GM12878 (cell line): ENCODE measurements around the gene PPP1R12A. TPM values are rescaled to one million over a fixed set of nuclear protein-coding genes. Genes with fewer than 3 reads are reported as not detected.

Source experiments
- ATAC-seq: fragments of 200-7000 bp; cut with Tn5 transposase; 3 replicates; pipeline ENCODE4 v1.9.1; 2020; ENCODE audit warnings: mild to moderate bottlenecking, moderate library complexity
- BruUV-seq: library from RNA; stranded (reverse); fragments of 400-500 nt; replicated peaks from 2 replicates; lab custom pipeline; 2021; lab: Mats Ljungman, UMichigan
- CTCF ChIA-PET: fragments of 300-600 bp; sonication (Branson Sonifier 250); formaldehyde crosslinking; extraction: SDS; loops from one replicate; lab custom pipeline; 2021; ENCODE audit warnings: inconsistent platforms; lab: Yijun Ruan, JAX
- POLR2A ChIA-PET: fragments of 350-600 bp; formaldehyde crosslinking; extraction: SDS; loops from one replicate; lab custom pipeline; 2021; ENCODE audit warnings: inconsistent platforms; lab: Charles Lee
- RAD21 ChIA-PET: fragments of 300-600 bp; sonication (Branson Sonifier 250); formaldehyde crosslinking; loops from one replicate; lab custom pipeline; 2023; ENCODE audit warnings: antibody characterized with exemption; ENCODE audit not compliant: unreplicated experiment; lab: Charles Lee
- SMC1A ChIA-PET: fragments of 300-600 bp; sonication (Branson Sonifier 250); formaldehyde crosslinking; loops from one replicate; lab custom pipeline; 2023; ENCODE audit not compliant: unreplicated experiment, uncharacterized antibody; lab: Charles Lee
- DNase-seq: peaks from one replicate; pipeline ENCODE4 v3.0.0-alpha.2; 2011; ENCODE audit warnings: low read depth, low spot score
- FAIRE-seq: peaks from 3 replicates; lab custom pipeline; 2011; peaks lifted over from hg19 to GRCh38; lab: Jason Lieb, UNC
- H2AFZ ChIP-seq: 2 replicates; pipeline ENCODE4 v1.6.0; 2011; ENCODE audit warnings: low read depth, low read length, control low read depth; ENCODE audit not compliant: control insufficient read depth
- H3K27ac ChIP-seq: 2 replicates; pipeline ENCODE4 v1.5.1; 2011; ENCODE audit warnings: control low read depth; ENCODE audit not compliant: control insufficient read depth, insufficient read depth
- H3K27me3 ChIP-seq, 2 experiments: replicated peaks in 1 of 2; 2 replicates each; pipeline versions ENCODE4 v1.6.0 to v1.6.1; 2011; ENCODE audit warnings: low read length in 1 of 2; ENCODE audit not compliant: control insufficient read depth in 2 of 2, insufficient read depth in 2 of 2
- H3K36me3 ChIP-seq, 2 experiments: 2 replicates each; pipeline ENCODE4 v1.5.1; 2011; ENCODE audit warnings: low read length in 1 of 2; ENCODE audit not compliant: control insufficient read depth in 2 of 2, insufficient read depth in 2 of 2
- H3K4me1 ChIP-seq: 2 replicates; pipeline ENCODE4 v1.6.1; 2011; ENCODE audit warnings: mild to moderate bottlenecking, low read length, moderate library complexity, mixed read lengths; ENCODE audit not compliant: control insufficient read depth, insufficient read depth
- H3K4me2 ChIP-seq: 2 replicates; pipeline ENCODE4 v1.6.0; 2011; ENCODE audit warnings: control low read depth; ENCODE audit not compliant: control insufficient read depth, insufficient read depth
- H3K4me3 ChIP-seq: fragments of 200-600 bp; sonication (generic); 2 replicates; pipeline ENCODE4 v1.5.1; 2016
- H3K79me2 ChIP-seq: 2 replicates; pipeline ENCODE4 v1.6.0; 2011; ENCODE audit warnings: low read length; ENCODE audit not compliant: control insufficient read depth, insufficient read depth
- H3K9ac ChIP-seq: 2 replicates; pipeline ENCODE4 v1.8.0; 2011; ENCODE audit warnings: low read length, control low read depth, mixed read lengths; ENCODE audit not compliant: control insufficient read depth, insufficient read depth
- H3K9me3 ChIP-seq: replicated peaks from 3 replicates; pipeline ENCODE4 v1.5.1; 2011; ENCODE audit warnings: mild to moderate bottlenecking, low read length; ENCODE audit not compliant: control insufficient read depth, insufficient read depth
- H4K20me1 ChIP-seq: 2 replicates; pipeline ENCODE4 v1.6.0; 2011; ENCODE audit not compliant: control insufficient read depth, insufficient read depth
- ESRRA ChIP-seq: IDR thresholded peaks from 2 replicates; pipeline ENCODE4 v1.6.1; 2012; ENCODE audit warnings: mild to moderate bottlenecking, low read length, improper control_type of control experiment
- JUNB ChIP-seq: IDR thresholded peaks from 2 replicates; pipeline ENCODE4 v1.6.1; 2016; ENCODE audit warnings: antibody characterized with exemption, mild to moderate bottlenecking
- NFYB ChIP-seq: IDR thresholded peaks from 2 replicates; pipeline ENCODE4 v1.6.1; 2011; ENCODE audit warnings: low read depth, mild to moderate bottlenecking, low read length, improper control_type of control experiment, moderate library complexity; ENCODE audit not compliant: insufficient read depth
- STAT3 ChIP-seq: IDR thresholded peaks from 2 replicates; pipeline ENCODE4 v1.6.1; 2011; ENCODE audit warnings: low read depth, low read length, improper control_type of control experiment
- ZNF384 ChIP-seq: IDR thresholded peaks from 2 replicates; pipeline ENCODE4 v1.6.1; 2012; ENCODE audit warnings: low read depth, mild to moderate bottlenecking, low read length, improper control_type of control experiment, borderline replicate concordance
- WGBS: methylation state at CpG from one replicate; pipeline ENCODE4 v1.1.6; 2016; ENCODE audit warnings: low lambda C conversion rate; ENCODE audit not compliant: insufficient replicate concordance, insufficient coverage; ENCODE audit errors: missing lambda C conversion rate; 5-methylcytosine and 5-hydroxymethylcytosine counted together
- in situ Hi-C: fragments of 300-500 bp; cut with MboI; formaldehyde crosslinking; loops from 9 replicates; pipeline ENCODE4 v1.14.3; 2018; ENCODE audit warnings: mixed read lengths
- intact Hi-C: fragments of 100-400 bp; cut with micrococcal nuclease; formaldehyde crosslinking; loops from one replicate; pipeline ENCODE4 v1.14.2; 2022; ENCODE audit not compliant: unreplicated experiment
- polyA plus RNA-seq, 11 experiments: library from polyadenylated mRNA; depleted of rRNA in 4 of 11; unstranded in 6 of 11; stranded (reverse) in 5 of 11; fragments of >200 nt; fragmentation: Nextera tagmentation in 4 of 11; fragmentation: Illumina TruSeq in 1 of 11; extraction: Ambion mirVana in 4 of 11; extraction: Trizol in 1 of 11; gene quantifications; 1 replicate in 1 of 11; 2 replicates in 10 of 11; pipeline versions ENCODE4 v1.2.1 to v1.2.3, GENCODE V29; 2011 to 2016; ENCODE audit warnings: inconsistent platforms in 2 of 11, missing spikeins in 2 of 11, low read depth in 1 of 11
- total RNA-seq, 4 experiments: library from RNA; depleted of rRNA in 3 of 4; stranded (reverse); fragments of >200 nt in 3 of 4; fragmentation: Illumina TruSeq in 1 of 4; extraction: Trizol in 1 of 4; gene quantifications; 2 replicates each; pipeline versions ENCODE4 v1.2.1 to v1.2.3, GENCODE V29; 2013 to 2021
- TF ChIP-seq, protein P1 (sequence below): fragments of 450-650 bp; IDR thresholded peaks from 2 replicates; pipeline ENCODE4 v1.6.1; 2017; ENCODE audit warnings: mild to moderate bottlenecking

Gene PPP1R12A
- total and polyA plus RNA-seq, 10 of the 15 experiments (the other 5 are each of a cell fraction or from before 2014, with no cell fraction given): 22.8 to 134 (median 51.4) TPM

DNA sequence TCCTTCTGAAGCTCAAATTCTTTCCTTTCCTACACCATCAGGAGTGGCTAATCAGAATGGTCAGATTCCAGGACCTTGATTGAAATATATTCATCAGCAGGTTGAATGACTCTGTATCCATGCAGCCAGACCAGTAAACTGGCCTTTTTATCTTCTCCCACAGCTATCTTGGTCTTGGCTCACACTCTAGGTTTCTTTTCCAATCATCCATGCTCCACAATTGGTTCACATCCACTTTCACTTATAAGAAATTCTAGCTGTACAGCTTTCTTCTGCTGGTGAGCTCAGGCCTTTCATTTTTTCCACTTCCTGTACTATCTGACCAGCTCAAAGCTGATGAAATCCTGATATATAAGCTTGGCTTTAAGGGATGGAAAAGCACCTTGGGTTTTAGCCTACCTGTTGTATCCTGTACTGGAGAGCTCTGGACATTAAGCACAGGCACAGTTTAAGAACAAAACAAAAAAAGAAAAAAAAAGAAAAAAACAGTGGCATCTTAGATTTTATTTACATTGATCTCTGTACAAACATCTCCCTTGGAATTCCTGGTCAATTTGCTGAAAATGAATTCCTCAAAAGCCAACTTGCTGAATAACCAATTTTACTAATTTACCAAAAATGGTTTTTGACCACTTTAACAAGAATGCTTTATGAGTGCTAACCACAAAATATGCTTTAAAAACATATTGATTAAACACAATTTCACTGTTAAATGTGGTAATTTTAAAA, 152.6 kb downstream of the PPP1R12A start (continued):
- TF ChIP-seq ZNF384 (no peak), JUNB (no peak)

DNA sequence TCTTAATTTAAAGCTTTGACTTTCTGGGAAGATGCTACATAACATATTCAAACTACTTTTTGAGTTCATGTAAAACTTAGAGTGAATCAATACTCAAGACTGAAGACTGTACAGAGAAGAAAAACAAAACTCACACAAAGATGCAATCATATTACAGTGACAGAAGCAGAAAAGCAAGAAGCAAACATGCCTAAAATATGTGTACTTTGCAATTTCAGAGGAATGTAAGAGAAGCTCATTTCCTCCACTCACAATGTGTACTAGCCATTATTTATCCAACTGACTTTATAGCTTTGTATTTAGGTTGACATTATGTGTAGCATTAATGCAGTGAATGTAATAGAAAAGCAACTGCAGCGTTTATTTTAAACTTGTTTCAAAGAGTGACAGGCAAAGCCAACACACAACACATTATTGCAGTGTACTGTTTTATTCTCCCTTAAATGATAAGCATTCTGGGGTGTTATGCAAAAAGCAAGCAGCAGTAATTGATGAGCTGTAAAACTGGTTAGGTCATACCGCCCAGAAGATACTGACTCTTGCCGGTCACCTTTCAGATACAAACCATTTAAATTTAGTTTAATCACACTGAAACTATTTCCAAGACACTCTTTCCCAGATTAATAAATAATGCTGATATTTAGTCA, 156.0 kb downstream of the PPP1R12A start:
- TF ChIP-seq STAT3: no peak
- TF ChIP-seq ESRRA: no peak
- no peak for TF ChIP-seq NFYB
- TF ChIP-seq, protein P1, sequence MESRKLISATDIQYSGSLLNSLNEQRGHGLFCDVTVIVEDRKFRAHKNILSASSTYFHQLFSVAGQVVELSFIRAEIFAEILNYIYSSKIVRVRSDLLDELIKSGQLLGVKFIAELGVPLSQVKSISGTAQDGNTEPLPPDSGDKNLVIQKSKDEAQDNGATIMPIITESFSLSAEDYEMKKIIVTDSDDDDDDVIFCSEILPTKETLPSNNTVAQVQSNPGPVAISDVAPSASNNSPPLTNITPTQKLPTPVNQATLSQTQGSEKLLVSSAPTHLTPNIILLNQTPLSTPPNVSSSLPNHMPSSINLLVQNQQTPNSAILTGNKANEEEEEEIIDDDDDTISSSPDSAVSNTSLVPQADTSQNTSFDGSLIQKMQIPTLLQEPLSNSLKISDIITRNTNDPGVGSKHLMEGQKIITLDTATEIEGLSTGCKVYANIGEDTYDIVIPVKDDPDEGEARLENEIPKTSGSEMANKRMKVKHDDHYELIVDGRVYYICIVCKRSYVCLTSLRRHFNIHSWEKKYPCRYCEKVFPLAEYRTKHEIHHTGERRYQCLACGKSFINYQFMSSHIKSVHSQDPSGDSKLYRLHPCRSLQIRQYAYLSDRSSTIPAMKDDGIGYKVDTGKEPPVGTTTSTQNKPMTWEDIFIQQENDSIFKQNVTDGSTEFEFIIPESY: no peak
- TF ChIP-seq, all 136 proteins: peak for 0
- ATAC-seq (no peak), FAIRE-seq (no peak), DNase-seq (no peak)
- BruUV-seq: no TSS peak
- ChIA-PET SMC1A (interaction anchor here (0.9 to 1.3 kb wide), 5 partner anchors 8 to 28 kb away, joined by 3 to 7 read pairs (median 3); no protein-coding TSS in a partner anchor), CTCF (interaction anchor here (0.6 to 1.0 kb wide), 4 partner anchors 11 to 493 kb away, joined by 3 to 6 read pairs (median 3); no protein-coding TSS in a partner anchor), POLR2A (no interaction called here), RAD21 (interaction anchor here (0.7 kb wide), 1 partner anchor 94 kb away, joined by 3 read pairs; no protein-coding TSS in a partner anchor)
- Histone ChIP-seq H3K36me3 (peaks cover 0 to 12% of the 10 kb centered on the region in 2 experiments; a peak in 2 of 4 replicates), H3K27me3 (no peaks in the 10 kb centered on the region), H3K4me2 (no peak overlapping the region), H3K9ac (no peak overlapping the region), H4K20me1 (no peaks in the 10 kb centered on the region), H3K79me2 (no peaks in the 10 kb centered on the region), H3K4me3 (no peak overlapping the region), H2AFZ (no peak overlapping the region), H3K9me3 (no peaks in the 10 kb centered on the region), H3K27ac (no peak overlapping the region), H3K4me1 (no peaks in the 10 kb centered on the region)
- in situ Hi-C loops: no loop called here
- intact Hi-C loops: no loop called here
- WGBS: 100% methylated on average over 3 of the region's 3 CpGs
